ENCODE results near the gene RSPH1. TPM values are rescaled to one million over a fixed set of nuclear protein-coding genes. Genes with fewer than 3 reads are reported as not detected.

Gene RSPH1
- total RNA-seq, 1 donor from 2014 or later = not detected

DNA sequence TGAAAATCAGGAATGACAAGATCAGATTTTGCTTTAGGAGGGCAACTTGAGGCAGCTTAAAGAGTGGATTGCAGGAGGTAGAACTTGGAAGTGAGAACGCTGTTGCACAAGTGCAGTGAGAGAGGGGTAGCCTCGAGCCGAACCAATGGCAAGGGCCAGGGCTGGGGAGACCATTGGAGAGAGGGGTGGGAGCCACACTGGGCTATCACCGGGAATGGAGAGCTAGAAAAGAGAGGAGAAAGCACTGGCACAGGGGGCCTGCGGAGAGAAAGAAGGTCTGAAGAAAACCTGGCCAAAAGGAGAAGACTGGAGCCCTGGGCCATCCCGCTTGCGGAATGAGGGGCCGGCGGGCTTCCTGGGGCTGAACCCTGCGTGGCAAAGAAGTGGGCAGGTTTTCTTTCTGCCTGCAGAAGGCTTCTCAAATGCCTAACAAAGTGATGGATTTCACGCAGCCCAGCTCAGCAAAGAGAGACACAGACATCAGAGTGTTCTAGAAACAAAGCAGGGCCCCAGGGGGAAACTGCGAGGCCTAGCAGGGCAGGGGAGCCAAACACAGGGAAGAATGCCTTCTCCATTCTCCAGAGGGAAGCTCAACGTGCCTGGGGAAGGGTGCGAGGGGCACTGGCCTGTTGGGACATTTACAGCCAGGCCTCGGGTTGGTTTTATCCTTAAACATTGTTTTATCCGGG is 16.5 kb upstream of the RSPH1 start:
- Histone ChIP-seq H3K4me1 (peaks cover 4 to 5% of the 10 kb centered on the region in 2 donors), H3K27ac (no peak overlapping the region), H3K27me3 (no peaks in the 10 kb centered on the region), H3K36me3 (no peaks in the 10 kb centered on the region), H3K9me3 (no peaks in the 10 kb centered on the region), H3K4me3 (no peak overlapping the region)
- TF ChIP-seq, protein P1, sequence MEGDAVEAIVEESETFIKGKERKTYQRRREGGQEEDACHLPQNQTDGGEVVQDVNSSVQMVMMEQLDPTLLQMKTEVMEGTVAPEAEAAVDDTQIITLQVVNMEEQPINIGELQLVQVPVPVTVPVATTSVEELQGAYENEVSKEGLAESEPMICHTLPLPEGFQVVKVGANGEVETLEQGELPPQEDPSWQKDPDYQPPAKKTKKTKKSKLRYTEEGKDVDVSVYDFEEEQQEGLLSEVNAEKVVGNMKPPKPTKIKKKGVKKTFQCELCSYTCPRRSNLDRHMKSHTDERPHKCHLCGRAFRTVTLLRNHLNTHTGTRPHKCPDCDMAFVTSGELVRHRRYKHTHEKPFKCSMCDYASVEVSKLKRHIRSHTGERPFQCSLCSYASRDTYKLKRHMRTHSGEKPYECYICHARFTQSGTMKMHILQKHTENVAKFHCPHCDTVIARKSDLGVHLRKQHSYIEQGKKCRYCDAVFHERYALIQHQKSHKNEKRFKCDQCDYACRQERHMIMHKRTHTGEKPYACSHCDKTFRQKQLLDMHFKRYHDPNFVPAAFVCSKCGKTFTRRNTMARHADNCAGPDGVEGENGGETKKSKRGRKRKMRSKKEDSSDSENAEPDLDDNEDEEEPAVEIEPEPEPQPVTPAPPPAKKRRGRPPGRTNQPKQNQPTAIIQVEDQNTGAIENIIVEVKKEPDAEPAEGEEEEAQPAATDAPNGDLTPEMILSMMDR (IDR thresholded peaks at IDR 0.05) = no peak
- intact Hi-C loops (cut with DNase I) = loop anchor here (2.0 kb wide), 1 partner anchor 16 kb away; the partner anchor contains the start of gene RSPH1
- DNase-seq (ENCODE audit: low spot score in 2 of 2) = no peak

GRCh38 chr21:42509244-42509643 is 13.2 kb upstream of the RSPH1 start:
- Histone ChIP-seq H3K36me3 (no peaks in the 10 kb centered on the region), H3K27me3 (no peaks in the 10 kb centered on the region), H3K9me3 (no peaks in the 10 kb centered on the region), H3K27ac (no peak overlapping the region), H3K4me3 (no peak overlapping the region), H3K4me1 (no peaks in the 10 kb centered on the region)
- DNase-seq (ENCODE audit: low spot score in 2 of 2) = no peak
- TF ChIP-seq, protein P1 (IDR thresholded peaks at IDR 0.05) = no peak
- intact Hi-C loops (cut with DNase I) = no loop called here

GRCh38 chr21:42508371-42508770 is 12.3 kb upstream of the RSPH1 start:
- Histone ChIP-seq H3K9me3 (no peaks in the 10 kb centered on the region), H3K4me3 (no peak overlapping the region), H3K4me1 (no peaks in the 10 kb centered on the region), H3K36me3 (no peaks in the 10 kb centered on the region), H3K27ac (no peak overlapping the region), H3K27me3 (no peaks in the 10 kb centered on the region)
- no peak for DNase-seq (ENCODE audit: low spot score in 2 of 2)
- TF ChIP-seq, protein P1 (IDR thresholded peaks at IDR 0.05) = no peak
- intact Hi-C loops (cut with DNase I) = no loop called here

- TF ChIP-seq, protein P1 (IDR thresholded peaks at IDR 0.05) = no peak
- Histone ChIP-seq H3K36me3 (no peaks in the 10 kb centered on the region), H3K4me1 (no peaks in the 10 kb centered on the region), H3K27me3 (no peaks in the 10 kb centered on the region), H3K9me3 (no peaks in the 10 kb centered on the region), H3K4me3 (no peak overlapping the region), H3K27ac (no peak overlapping the region)
- no peak for DNase-seq (ENCODE audit: low spot score in 2 of 2)
- intact Hi-C loops (cut with DNase I) = no loop called here
Observed at GRCh38 chr21:42507418-42507817, 11.4 kb upstream of the RSPH1 start.

DNA sequence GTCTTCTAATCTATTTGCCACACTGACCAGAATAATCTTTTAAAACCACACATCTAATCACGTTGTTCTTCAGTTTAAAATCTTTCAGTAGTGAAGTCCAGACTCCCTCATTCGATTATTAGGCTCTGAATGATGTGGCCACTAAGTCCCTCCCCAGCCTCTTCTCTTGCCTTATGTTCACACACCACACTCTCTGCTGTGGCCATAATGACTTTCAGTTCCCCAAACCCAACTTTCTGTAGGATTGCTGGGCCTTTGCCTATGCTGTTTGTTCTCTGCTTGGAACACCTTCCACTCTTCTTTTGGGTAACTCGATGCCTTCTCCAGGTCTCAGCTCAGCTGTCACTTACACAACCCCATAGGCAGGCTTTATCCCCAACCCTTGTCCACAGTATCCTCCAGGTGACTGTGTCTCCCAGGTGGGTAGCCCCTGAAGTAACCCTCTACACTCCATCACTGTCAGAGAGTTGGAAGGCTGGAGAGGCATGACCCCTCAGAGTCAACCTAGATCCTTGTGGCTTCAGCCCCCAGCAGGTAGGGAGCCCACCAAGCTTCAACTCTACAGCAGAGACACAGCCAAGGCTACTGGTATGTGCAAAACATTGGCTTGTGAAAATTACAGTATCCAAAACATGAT is 9.2 kb upstream of the RSPH1 start:
- no peaks in the 10 kb centered on the region for H3K27me3 ChIP-seq
- H3K4me3 ChIP-seq = no peak overlapping the region
- no peaks in the 10 kb centered on the region for H3K9me3 ChIP-seq
- TF ChIP-seq, protein P1 (IDR thresholded peaks at IDR 0.05) = no peak
- intact Hi-C loops (cut with DNase I) = no loop called here
- H3K36me3 ChIP-seq = no peaks in the 10 kb centered on the region
- DNase-seq (ENCODE audit: low spot score in 2 of 2) = no peak
- H3K27ac ChIP-seq = no peak overlapping the region
- H3K4me1 ChIP-seq = no peaks in the 10 kb centered on the region
